ENCODE data around the gene ASCL2. TPM values are rescaled to one million over a fixed set of nuclear protein-coding genes. Genes with fewer than 3 reads are reported as not detected.

The ASCL2 gene
- total RNA-seq, 1 donor from 2014 or later = 5.6 TPM

DNA sequence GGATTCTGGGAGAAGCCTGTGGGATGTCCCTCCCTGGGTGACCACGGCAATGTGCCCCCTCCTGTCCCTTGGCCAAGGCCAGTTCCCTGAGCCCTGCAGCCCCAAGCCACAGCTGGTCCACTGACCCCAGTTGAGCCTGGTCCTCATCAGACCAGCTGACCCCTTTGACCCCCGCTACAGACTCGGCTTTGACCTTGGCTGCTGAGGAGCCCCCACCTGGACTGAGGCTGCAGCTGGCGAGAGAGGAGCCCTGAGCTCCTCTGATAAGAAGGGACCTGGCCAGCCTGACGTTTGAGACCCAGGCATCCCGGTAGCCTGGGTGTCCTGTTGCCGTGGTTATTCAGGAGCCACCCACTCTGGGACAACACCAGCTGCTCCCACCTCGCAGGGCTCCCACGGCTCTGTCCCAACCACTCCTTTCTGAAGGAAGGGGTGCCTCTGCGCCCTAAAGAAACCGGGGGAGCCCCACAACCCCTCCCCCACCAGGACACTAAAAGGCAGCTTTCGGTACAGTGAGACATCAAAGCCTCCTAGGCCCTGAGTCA lies 3.0 kb downstream of the ASCL2 start:
- H3K4me1 Mint-ChIP-seq (ENCODE audit: unreplicated experiment) = no peaks in the 10 kb centered on the region
- peaks cover 46% of the 10 kb centered on the region for H3K27me3 Mint-ChIP-seq
- no peaks in the 10 kb centered on the region for H3K36me3 Mint-ChIP-seq
- DNase-seq (ENCODE audit: extremely low spot score, unreplicated experiment) = peak; percentile 67
- H3K27ac Mint-ChIP-seq = peak overlapping the region; percentile 31
- TF ChIP-seq, protein P1, sequence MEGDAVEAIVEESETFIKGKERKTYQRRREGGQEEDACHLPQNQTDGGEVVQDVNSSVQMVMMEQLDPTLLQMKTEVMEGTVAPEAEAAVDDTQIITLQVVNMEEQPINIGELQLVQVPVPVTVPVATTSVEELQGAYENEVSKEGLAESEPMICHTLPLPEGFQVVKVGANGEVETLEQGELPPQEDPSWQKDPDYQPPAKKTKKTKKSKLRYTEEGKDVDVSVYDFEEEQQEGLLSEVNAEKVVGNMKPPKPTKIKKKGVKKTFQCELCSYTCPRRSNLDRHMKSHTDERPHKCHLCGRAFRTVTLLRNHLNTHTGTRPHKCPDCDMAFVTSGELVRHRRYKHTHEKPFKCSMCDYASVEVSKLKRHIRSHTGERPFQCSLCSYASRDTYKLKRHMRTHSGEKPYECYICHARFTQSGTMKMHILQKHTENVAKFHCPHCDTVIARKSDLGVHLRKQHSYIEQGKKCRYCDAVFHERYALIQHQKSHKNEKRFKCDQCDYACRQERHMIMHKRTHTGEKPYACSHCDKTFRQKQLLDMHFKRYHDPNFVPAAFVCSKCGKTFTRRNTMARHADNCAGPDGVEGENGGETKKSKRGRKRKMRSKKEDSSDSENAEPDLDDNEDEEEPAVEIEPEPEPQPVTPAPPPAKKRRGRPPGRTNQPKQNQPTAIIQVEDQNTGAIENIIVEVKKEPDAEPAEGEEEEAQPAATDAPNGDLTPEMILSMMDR (conservative IDR thresholded peaks at IDR 0.05) = no peak
- no peaks in the 10 kb centered on the region for H3K9me3 Mint-ChIP-seq
- no peak overlapping the region for H3K4me3 Mint-ChIP-seq

DNA sequence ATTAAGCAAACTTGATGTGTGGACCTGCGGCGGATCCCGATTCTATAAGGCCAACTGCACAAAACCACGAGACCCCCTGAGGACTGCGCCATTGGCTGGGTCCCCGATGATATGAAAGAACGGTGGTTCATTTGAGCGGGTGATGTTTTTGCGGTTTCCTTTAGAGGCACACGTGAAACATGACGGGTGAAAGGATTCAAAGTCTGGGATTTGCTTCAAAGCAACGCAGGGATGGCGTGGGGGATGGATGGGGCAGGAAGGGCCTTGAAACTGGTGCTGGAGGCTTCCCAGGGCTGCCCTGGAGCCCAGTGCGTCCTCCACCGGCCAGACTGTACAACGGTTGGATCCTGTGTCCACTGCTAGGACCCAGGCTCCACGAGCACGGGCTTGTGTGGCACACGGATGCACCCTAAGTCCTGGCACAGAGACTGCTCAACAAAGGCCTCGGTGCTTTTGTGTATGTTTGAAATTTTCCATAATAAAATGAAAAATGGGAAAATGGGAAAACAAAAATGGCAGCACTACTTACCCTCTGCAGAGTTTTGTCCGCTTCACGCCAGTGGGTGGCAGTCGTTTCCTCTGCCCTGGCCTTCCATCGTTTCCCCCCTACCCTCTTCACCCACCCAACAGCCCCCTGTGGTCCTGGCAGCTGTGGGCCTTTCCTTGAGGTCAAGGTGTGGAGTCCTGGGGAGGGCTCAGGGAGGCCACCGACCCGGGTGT lies 3.6 kb downstream of the ASCL2 start:
- Mint-ChIP-seq H3K27ac (peak overlapping the region; percentile 82), H3K36me3 (no peaks in the 10 kb centered on the region), H3K4me3 (peak overlapping the region; percentile 60), H3K4me1 (ENCODE audit: unreplicated experiment) (peaks cover 4% of the 10 kb centered on the region), H3K9me3 (no peaks in the 10 kb centered on the region), H3K27me3 (peaks cover 40% of the 10 kb centered on the region)
- TF ChIP-seq, protein P1 (conservative IDR thresholded peaks at IDR 0.05) = no peak
- no peak for DNase-seq (ENCODE audit: extremely low spot score, unreplicated experiment)

DNA sequence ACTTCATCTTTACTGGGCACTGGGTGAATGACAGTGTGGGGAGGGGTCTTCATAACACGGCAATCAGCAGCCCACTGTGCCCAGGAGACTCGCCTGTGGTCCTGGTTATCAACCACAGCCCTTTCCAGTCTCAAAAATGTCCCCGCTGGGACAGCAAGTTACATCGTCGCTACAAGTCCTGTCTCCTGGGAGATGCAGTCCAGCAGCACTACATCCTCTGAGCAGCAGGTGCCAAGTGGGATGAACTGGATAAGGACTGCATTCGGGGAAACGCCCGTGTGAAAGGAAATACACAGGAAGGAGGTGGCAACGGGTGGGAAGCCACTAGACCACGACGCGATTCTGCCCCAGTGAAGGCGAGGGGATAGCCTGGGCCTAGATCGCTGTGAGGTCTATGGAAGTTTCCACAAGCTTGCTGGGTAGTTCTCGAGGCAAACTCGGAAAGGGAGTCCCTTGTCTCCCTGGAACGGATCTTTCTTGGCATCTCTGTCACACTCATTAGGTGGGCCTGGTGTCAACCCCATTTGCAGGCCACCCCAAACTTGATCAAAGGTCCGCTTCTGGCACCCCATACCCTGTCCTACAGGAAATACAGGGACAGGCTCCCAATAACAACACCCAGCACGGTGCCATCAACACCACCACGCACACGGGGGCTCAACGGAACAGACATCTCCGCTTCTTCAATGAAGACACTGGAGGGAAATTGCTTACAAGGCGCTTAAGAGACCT lies 4.4 kb downstream of the ASCL2 start:
- TF ChIP-seq, protein P1 (conservative IDR thresholded peaks at IDR 0.05) = no peak
- DNase-seq (ENCODE audit: extremely low spot score, unreplicated experiment) = peak; percentile 45
- peaks cover 37% of the 10 kb centered on the region for H3K27me3 Mint-ChIP-seq
- peak overlapping the region; percentile 64 for H3K4me3 Mint-ChIP-seq
- H3K4me1 Mint-ChIP-seq (ENCODE audit: unreplicated experiment) = peaks cover 4% of the 10 kb centered on the region
- H3K27ac Mint-ChIP-seq = peak overlapping the region; percentile 82
- H3K36me3 Mint-ChIP-seq = no peaks in the 10 kb centered on the region
- no peaks in the 10 kb centered on the region for H3K9me3 Mint-ChIP-seq

DNA sequence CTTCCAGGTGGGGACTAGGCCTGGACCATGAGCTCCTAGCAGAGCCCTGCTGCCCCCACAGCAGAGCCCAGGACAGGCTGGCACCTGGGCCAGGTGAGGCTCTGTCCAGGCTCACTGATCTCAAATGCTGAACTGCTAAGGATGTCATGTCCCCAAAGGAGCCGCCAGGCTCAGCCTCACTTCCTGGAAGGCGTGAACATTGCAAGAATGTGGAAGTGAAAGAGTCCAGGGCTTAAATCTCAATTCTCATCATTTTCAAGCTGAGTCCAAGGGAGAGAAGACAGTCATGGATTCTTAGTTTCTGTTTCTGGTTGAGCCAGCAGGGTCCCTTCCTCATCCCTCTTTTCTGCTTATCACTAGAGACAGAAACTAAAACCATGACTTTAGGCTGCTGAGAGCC lies 5.0 kb downstream of the ASCL2 start:
- Mint-ChIP-seq H3K9me3 (no peaks in the 10 kb centered on the region), H3K27ac (peak overlapping the region; percentile 82), H3K4me3 (peak overlapping the region; percentile 64), H3K27me3 (peaks cover 33% of the 10 kb centered on the region), H3K36me3 (no peaks in the 10 kb centered on the region), H3K4me1 (ENCODE audit: unreplicated experiment) (peaks cover 4% of the 10 kb centered on the region)
- DNase-seq (ENCODE audit: extremely low spot score, unreplicated experiment) = no peak
- TF ChIP-seq, protein P1 (conservative IDR thresholded peaks at IDR 0.05) = no peak

DNA sequence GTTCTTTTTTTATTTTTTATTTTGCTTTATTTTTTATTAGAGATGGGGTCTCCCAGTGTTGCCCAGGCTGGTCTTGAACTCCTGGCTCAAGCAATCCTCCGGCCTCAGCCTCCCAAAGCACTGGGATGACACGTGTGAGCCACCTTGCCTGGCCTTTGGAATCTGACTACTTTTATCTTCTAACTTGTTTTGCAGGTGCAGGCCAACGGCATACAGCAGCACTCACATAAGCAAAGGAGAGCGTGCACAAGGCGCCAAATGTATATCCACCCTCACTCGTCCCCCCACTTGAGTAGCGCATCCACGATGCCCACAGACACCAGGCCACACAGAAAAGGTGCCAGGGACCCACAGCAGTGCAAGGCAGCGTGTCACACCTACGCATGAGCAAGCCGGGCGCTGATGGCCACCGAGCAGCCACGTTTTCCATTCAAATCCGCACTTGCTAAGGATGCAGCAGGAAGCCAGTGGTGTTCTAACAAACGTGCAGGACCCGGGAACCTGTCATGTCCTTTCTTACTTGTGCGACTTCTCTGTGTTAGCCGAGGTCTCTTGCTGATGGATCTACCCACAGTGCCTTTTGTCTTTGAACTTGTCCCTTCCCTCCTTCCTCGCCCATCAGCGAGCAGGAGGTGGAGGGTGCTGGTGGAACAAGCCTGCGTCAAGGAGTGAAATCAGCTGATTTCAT lies 5.9 kb downstream of the ASCL2 start:
- H3K36me3 Mint-ChIP-seq = no peaks in the 10 kb centered on the region
- H3K27ac Mint-ChIP-seq = peak overlapping the region; percentile 82
- no peaks in the 10 kb centered on the region for H3K9me3 Mint-ChIP-seq
- TF ChIP-seq, protein P1 (conservative IDR thresholded peaks at IDR 0.05) = no peak
- H3K4me3 Mint-ChIP-seq = no peak overlapping the region
- DNase-seq (ENCODE audit: extremely low spot score, unreplicated experiment) = no peak
- H3K4me1 Mint-ChIP-seq (ENCODE audit: unreplicated experiment) = peaks cover 4% of the 10 kb centered on the region
- H3K27me3 Mint-ChIP-seq = peaks cover 33% of the 10 kb centered on the region

Data from type B pancreatic cell (in vitro differentiated cells).